GM12874 (cell line): ENCODE data around the gene ARHGAP26.

Experiments used
- CTCF ChIP-seq: IDR thresholded peaks from 2 replicates; pipeline ENCODE4 v1.5.1; 2011; ENCODE audit warnings: low read depth, mild to moderate bottlenecking, control low read depth, low read length, moderate library complexity; ENCODE audit not compliant: insufficient read depth

ARHGAP26 gene

GRCh38 chr5:142816531-142817430 lies 46.6 kb downstream of the ARHGAP26 start:
- no peak for TF ChIP-seq CTCF

GRCh38 chr5:142817949-142818431 lies 47.8 kb downstream of the ARHGAP26 start:
- no peak for TF ChIP-seq CTCF

DNA sequence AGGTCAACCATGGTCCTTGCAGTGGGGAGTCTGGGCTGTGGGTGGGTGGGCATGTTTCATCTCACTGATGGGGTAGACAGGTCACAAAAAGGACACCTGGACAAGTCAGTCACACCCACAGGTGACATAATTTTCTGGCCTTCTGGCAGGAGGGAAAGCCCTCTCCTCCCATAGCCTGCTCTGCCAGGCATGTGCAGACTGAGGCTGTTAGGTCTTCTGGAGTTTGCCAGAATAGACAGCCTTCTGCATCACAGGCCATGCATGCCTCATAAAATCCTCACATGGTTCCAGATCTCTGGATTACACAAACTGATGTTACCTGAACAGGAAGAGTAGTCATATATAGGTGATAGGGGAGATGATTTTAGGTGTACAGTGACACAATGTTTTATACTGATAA lies 49.1 kb downstream of the ARHGAP26 start:
- no peak for TF ChIP-seq CTCF

GRCh38 chr5:142819825-142820224 lies 49.6 kb downstream of the ARHGAP26 start:
- TF ChIP-seq CTCF: no peak

- TF ChIP-seq CTCF: no peak
Measured at GRCh38 chr5:142820447-142820846, 50.3 kb downstream of the ARHGAP26 start.

DNA sequence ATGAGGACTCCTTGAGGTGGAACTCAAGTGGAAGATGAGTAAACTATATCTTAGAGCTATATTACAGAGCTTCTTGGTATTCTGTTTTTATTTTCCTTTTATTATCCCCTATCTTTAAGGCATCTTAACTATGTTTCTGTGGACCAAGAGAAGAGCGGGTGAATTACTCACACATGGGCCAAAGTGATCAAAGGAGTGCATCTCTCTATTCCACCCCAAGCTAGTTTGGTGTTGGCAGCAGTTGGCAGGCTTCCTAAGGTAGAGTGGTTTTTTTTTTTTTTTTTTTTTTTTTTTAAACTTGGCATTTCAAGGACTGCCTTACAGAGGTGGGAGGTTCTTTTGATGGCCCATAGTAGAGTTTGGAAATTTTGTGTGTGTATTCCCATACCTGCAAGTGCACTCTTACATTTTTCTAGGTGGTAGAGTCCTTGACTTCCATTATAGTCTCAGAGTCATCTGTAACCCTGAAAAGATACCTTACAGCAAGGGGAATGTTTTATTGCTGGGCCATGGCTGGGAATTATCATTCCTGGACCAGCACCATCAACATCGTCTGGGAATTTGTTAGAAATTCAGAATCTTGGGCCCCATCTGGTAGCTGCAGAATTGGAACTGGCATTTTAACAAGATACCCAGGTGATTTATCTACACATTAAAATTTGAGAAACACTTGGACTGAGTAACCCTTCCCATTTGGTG lies 51.0 kb downstream of the ARHGAP26 start:
- TF ChIP-seq CTCF: no peak

DNA sequence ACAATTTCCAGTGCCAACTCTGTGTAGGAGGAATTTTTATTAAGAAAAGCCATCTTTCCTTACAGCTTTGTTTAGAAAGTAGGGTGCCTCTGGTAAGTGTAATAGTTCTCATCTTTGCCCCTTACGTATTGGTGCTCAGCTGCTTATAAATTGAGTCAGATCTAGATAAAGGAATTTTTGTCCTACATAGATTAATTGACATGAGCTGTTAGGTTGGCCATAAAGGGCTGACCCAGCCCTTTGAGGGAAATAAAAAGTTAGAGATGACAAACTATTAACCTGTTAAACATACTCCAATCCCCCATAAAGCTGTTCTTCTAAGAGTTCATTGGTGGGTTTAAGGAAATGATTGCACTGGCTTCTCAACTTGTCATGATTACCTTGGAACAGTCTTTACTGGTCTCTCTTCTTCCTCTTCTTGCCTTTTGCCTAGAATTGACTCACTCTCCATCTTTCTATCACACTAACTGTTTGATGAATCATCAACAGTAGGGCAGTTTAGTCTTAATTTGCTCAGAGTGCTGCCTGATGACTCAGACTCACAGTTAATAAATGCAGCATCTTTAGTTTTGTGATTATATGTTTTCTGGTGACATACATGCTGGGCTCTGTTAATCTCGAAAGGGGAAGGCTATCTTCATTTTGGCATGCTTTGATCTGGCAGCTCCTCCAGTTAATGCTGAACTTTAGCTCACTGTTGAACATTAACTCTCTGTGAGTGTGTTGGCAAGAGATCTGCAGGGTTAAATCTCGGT lies 51.7 kb downstream of the ARHGAP26 start:
- no peak for TF ChIP-seq CTCF
